Measurements from ENCODE around the gene ALKBH5. TPM values are rescaled to one million over a fixed set of nuclear protein-coding genes. Genes with fewer than 3 reads are reported as not detected.

ALKBH5 gene
- total RNA-seq, 1 donor from 2014 or later: 78.8 TPM

DNA sequence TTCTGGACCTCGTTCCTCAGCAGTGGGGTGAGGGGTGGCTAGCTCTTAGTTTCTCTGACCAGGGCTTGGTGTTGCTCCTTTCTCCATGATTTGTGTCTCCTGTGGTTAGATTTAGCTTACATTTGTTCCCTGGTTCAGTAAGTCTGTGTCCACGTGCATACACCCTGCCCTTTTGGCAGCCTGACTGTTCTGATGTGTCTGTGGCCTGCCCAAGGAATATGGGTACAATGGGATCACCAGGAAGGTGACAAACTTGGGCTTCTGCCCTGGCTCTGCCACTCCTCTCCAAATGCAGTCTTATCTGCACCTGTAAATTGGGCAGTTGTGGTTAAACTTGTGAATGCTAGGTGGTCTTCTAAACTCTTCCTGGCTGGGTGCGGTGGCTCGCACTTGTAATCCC, 17.5 kb downstream of the ALKBH5 start:
- Histone ChIP-seq H3K27me3 (no peaks in the 10 kb centered on the region), H3K9me3 (ENCODE audit: low read depth) (no peaks in the 10 kb centered on the region), H3K27ac (no peak overlapping the region), H3K36me3 (peaks cover 17% of the 10 kb centered on the region), H3K4me1 (no peaks in the 10 kb centered on the region), H3K9ac (no peak overlapping the region), H3K4me3 (no peak overlapping the region), H3K4me2 (no peak overlapping the region), H4K20me1 (ENCODE audit: low read depth) (peaks cover 94% of the 10 kb centered on the region), H2AFZ (replicated peaks) (no peak overlapping the region), H3K79me2 (ENCODE audit: low read depth) (peaks cover 80% of the 10 kb centered on the region), H3F3A (ENCODE audit: low read depth) (no peaks in the 10 kb centered on the region)
- Mint-ChIP-seq H3K36me3 (peaks cover 42% of the 10 kb centered on the region), H3K4me3 (no peak overlapping the region), H3K9me3 (no peaks in the 10 kb centered on the region), H3K27me3 (ENCODE audit: insufficient read depth, low read depth) (peaks cover 4% of the 10 kb centered on the region), H3K27ac (no peak overlapping the region), H3K4me1 (peaks cover 7% of the 10 kb centered on the region)
- TF ChIP-seq, protein P1, sequence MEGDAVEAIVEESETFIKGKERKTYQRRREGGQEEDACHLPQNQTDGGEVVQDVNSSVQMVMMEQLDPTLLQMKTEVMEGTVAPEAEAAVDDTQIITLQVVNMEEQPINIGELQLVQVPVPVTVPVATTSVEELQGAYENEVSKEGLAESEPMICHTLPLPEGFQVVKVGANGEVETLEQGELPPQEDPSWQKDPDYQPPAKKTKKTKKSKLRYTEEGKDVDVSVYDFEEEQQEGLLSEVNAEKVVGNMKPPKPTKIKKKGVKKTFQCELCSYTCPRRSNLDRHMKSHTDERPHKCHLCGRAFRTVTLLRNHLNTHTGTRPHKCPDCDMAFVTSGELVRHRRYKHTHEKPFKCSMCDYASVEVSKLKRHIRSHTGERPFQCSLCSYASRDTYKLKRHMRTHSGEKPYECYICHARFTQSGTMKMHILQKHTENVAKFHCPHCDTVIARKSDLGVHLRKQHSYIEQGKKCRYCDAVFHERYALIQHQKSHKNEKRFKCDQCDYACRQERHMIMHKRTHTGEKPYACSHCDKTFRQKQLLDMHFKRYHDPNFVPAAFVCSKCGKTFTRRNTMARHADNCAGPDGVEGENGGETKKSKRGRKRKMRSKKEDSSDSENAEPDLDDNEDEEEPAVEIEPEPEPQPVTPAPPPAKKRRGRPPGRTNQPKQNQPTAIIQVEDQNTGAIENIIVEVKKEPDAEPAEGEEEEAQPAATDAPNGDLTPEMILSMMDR (IDR thresholded peaks at IDR 0.05): no peak
- no peak for TF ChIP-seq EZH2 (IDR thresholded peaks at IDR 0.05)
- TF ChIP-seq EZH2phosphoT487 (IDR thresholded peaks at IDR 0.05): no peak
- no peak for DNase-seq (ENCODE audit: low spot score)

DNA sequence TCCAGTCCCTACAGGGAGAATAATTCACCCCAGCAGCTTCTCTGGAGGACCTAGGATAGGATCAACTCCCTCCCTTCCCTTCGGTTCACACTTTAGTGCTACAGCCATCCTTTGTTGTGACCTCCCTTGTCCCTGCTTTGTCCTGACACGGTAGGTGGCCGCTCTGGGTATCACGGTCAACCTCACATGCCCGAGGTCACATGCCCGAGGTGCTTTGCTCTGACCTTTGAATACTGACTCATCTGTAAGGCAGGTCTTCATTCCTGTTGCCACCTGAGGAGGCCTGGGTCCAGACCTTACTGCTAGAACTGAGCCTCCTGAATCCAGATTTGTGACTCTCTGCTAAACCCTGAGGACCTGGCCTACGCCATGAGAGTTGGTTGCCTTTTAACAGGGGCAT, 19.7 kb downstream of the ALKBH5 start:
- H3K79me2 ChIP-seq (ENCODE audit: low read depth): peaks cover 59% of the 10 kb centered on the region
- H3K4me3 Mint-ChIP-seq: no peak overlapping the region
- no peak overlapping the region for H3K4me2 ChIP-seq
- TF ChIP-seq, protein P1 (IDR thresholded peaks at IDR 0.05): no peak
- no peak for TF ChIP-seq EZH2 (IDR thresholded peaks at IDR 0.05)
- no peak for TF ChIP-seq EZH2phosphoT487 (IDR thresholded peaks at IDR 0.05)
- no peaks in the 10 kb centered on the region for H3K36me3 ChIP-seq
- H3F3A ChIP-seq (ENCODE audit: low read depth): no peaks in the 10 kb centered on the region
- no peaks in the 10 kb centered on the region for H3K9me3 Mint-ChIP-seq
- DNase-seq (ENCODE audit: low spot score): no peak
- H3K4me3 ChIP-seq: no peak overlapping the region
- H3K27ac ChIP-seq: no peak overlapping the region
- H3K27me3 Mint-ChIP-seq (ENCODE audit: insufficient read depth, low read depth): peaks cover 4% of the 10 kb centered on the region
- H3K27me3 ChIP-seq: no peaks in the 10 kb centered on the region
- H3K36me3 Mint-ChIP-seq: peaks cover 35% of the 10 kb centered on the region
- peaks cover 7% of the 10 kb centered on the region for H3K4me1 Mint-ChIP-seq
- H3K9me3 ChIP-seq (ENCODE audit: low read depth): no peaks in the 10 kb centered on the region
- H2AFZ ChIP-seq (replicated peaks): no peak overlapping the region
- peaks cover 83% of the 10 kb centered on the region for H4K20me1 ChIP-seq (ENCODE audit: low read depth)
- H3K9ac ChIP-seq: no peak overlapping the region
- no peaks in the 10 kb centered on the region for H3K4me1 ChIP-seq
- H3K27ac Mint-ChIP-seq: no peak overlapping the region

DNA sequence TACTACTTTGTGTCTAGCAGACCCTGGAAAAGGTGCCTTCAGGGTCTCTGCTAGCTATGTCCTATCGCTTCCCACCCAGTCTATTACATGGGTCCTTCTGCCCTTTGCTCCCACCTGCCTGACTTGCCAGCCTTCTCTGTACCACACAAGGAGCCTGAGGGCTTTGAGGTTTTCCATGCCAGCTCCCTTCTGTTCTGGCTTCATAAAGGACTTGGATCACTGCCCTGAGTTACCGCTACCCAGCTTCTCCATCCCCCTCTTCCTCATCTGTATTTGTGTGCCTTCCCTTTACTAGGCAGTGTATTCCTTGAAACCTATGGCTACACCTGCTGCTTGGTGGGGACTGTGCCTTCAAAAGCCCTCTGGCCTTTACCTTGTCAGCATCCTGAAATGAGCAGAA, 22.2 kb downstream of the ALKBH5 start:
- peaks cover 34% of the 10 kb centered on the region for H3K79me2 ChIP-seq (ENCODE audit: low read depth)
- Mint-ChIP-seq H3K4me3 (no peak overlapping the region), H3K27me3 (ENCODE audit: insufficient read depth, low read depth) (peaks cover 6% of the 10 kb centered on the region), H3K27ac (peak overlapping the region; percentile 4), H3K36me3 (peaks cover 31% of the 10 kb centered on the region), H3K4me1 (peaks cover 4% of the 10 kb centered on the region), H3K9me3 (no peaks in the 10 kb centered on the region)
- H3K27me3 ChIP-seq: no peaks in the 10 kb centered on the region
- H3K4me3 ChIP-seq: no peak overlapping the region
- H3F3A ChIP-seq (ENCODE audit: low read depth): no peaks in the 10 kb centered on the region
- H3K27ac ChIP-seq: no peak overlapping the region
- H3K4me2 ChIP-seq: no peak overlapping the region
- H3K4me1 ChIP-seq: no peaks in the 10 kb centered on the region
- no peak overlapping the region for H2AFZ ChIP-seq (replicated peaks)
- no peak for DNase-seq (ENCODE audit: low spot score)
- peaks cover 57% of the 10 kb centered on the region for H4K20me1 ChIP-seq (ENCODE audit: low read depth)
- no peaks in the 10 kb centered on the region for H3K9me3 ChIP-seq (ENCODE audit: low read depth)
- no peak overlapping the region for H3K9ac ChIP-seq
- H3K36me3 ChIP-seq: no peaks in the 10 kb centered on the region
- TF ChIP-seq EZH2phosphoT487 (IDR thresholded peaks at IDR 0.05): no peak
- TF ChIP-seq, protein P1 (IDR thresholded peaks at IDR 0.05): no peak
- TF ChIP-seq EZH2 (IDR thresholded peaks at IDR 0.05): no peak

Measured in neural progenitor cell (in vitro differentiated cells).